Measurements from ENCODE around the gene MEMO1.
"Not testable (repeated sequence)": the region's sequence is repeated elsewhere in the genome, so short reads cannot be mapped to it uniquely, and the experiment has no call there.

Gene MEMO1

DNA sequence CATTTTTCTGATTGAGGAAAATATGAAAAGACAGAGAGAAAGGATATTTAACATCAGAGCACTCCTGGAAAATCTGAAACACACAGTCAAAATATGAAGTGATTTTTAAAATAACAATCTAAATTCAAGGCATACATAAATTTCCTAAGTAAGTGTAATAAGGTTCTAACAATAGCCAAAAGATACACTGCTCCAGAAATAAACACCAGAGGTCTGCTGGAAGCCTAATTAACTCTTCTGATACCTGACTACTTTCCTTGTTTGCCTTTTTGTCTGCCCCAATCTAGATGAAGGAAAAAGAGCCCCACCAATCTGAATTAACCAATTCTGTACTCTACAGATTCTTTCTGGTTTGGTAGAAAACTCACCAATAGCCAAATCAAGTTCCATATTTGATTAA is 87.1 kb downstream of the MEMO1 start:
- no peak for DNase-seq (ENCODE audit: low read depth)

DNA sequence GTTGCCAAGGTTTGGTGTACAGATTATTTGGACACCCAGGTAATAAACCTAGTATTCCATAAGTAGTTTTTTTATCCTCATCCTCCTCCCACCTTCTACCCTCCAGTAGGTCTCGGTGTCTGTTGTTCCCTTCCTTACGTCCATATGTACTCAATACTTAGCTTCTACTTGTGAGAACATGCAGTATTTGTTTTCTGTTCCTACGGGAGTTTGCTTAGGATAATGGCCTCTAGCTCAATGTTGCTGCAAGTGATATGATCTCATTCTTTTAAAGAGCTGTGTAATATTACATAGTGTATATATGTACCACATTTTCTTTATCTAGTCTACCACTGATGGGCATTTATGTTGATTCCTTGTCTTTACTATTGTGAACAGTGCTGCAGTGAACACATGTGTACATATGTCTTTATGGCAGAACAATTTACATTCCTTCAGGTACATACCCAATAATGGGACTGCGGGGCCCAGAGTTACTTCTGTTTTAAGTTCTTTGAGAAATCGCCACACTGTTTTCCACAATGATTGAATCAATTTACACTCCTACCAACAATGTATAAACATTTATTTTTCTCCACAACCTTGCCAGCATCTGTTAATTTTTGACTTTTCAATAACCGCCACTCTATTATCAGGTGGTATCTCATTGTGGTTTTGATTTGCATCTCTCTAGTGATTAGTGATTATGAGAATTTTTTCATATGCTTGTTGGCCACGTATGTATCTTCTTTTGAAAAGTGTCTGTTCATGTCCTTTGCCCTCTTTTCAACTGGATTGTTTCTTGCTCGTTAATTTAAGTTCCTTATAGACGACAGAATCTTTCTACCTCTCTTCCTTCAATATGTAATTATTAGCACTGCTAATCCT is 88.0 kb downstream of the MEMO1 start:
- H3K4me3 ChIP-seq (ENCODE audit: low read depth, low read length), result no peak overlapping the region
- DNase-seq (ENCODE audit: low read depth), result peak; percentile 55
- TF ChIP-seq, protein P1, sequence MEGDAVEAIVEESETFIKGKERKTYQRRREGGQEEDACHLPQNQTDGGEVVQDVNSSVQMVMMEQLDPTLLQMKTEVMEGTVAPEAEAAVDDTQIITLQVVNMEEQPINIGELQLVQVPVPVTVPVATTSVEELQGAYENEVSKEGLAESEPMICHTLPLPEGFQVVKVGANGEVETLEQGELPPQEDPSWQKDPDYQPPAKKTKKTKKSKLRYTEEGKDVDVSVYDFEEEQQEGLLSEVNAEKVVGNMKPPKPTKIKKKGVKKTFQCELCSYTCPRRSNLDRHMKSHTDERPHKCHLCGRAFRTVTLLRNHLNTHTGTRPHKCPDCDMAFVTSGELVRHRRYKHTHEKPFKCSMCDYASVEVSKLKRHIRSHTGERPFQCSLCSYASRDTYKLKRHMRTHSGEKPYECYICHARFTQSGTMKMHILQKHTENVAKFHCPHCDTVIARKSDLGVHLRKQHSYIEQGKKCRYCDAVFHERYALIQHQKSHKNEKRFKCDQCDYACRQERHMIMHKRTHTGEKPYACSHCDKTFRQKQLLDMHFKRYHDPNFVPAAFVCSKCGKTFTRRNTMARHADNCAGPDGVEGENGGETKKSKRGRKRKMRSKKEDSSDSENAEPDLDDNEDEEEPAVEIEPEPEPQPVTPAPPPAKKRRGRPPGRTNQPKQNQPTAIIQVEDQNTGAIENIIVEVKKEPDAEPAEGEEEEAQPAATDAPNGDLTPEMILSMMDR (IDR thresholded peaks at IDR 0.05; ENCODE audit: control insufficient read depth, extremely low read depth, insufficient read depth), result no peak

More for the DNA sequence above, 87.1 kb downstream of the MEMO1 start:
- H3K4me3 ChIP-seq (ENCODE audit: low read depth, low read length), result no peak overlapping the region
- TF ChIP-seq, protein P1 (IDR thresholded peaks at IDR 0.05; ENCODE audit: control insufficient read depth, extremely low read depth, insufficient read depth), result no peak

- TF ChIP-seq, protein P1 (IDR thresholded peaks at IDR 0.05; ENCODE audit: control insufficient read depth, extremely low read depth, insufficient read depth), result no peak
- H3K4me3 ChIP-seq (ENCODE audit: low read depth, low read length), result no peak overlapping the region
- DNase-seq (ENCODE audit: low read depth), result no peak
These were observed 89.8 kb downstream of the MEMO1 start for GRCh38 chr2:31920962-31921361.

GRCh38 chr2:31919499-31919898 is 91.3 kb downstream of the MEMO1 start:
- H3K4me3 ChIP-seq (ENCODE audit: low read depth, low read length), result no peak overlapping the region
- TF ChIP-seq, protein P1 (IDR thresholded peaks at IDR 0.05; ENCODE audit: control insufficient read depth, extremely low read depth, insufficient read depth), result no peak
- DNase-seq (ENCODE audit: low read depth), result no peak

DNA sequence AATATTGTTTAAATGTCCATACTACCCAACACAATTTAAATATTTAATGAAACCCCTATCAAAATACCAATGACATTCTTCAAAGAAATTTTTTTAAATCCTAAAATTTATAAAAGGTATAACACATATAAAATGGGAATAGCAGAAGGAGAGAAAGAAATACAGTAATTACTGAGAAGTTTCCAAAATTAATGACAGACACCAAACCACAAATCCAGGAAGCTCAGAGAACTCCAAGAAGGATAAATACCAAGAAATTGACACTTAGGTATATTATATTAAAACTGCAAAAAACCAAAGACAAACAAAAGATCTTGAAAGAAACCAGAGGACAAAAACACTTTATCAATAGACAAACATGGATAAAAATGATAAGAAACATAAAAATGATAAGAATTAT is 101.1 kb downstream of the MEMO1 start:
- TF ChIP-seq, protein P1 (IDR thresholded peaks at IDR 0.05; ENCODE audit: control insufficient read depth, extremely low read depth, insufficient read depth), result no peak
- DNase-seq (ENCODE audit: low read depth), result no peak
- no peak overlapping the region for H3K4me3 ChIP-seq (ENCODE audit: low read depth, low read length)

GRCh38 chr2:31907491-31907890 is 103.3 kb downstream of the MEMO1 start:
- not testable (repeated sequence) for DNase-seq (ENCODE audit: low read depth); H3K4me3 ChIP-seq (ENCODE audit: low read depth, low read length)

DNA sequence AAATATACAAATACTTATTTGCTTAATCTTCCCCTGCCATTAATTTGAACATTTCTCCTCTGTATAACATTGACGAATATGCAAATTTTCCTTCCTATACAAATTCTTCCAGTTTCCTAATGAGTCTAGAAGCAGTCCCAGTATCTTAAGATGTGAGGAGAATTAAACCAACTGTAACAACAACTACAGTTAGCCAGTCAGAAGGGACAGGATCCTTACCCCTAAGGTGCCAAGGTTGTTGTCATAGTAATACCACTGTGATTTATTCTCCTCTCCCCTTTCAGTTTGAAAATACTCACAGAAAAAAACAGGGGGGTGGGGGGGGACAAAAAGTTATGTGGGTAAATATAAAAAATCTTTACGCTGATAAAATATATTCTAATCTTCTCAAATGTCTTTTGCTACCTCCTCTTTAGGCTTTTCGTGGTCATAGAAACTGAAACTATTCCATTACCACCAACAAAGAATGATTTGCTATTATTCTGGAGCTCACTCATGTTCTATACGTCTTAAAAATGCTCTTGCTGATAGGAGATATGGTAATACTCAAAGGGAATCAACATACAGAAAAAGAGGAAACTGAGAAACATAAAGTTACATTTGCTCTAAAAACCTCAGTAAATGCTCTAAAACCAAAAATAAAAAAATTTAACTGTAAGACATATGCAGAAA is 107.6 kb downstream of the MEMO1 start:
- TF ChIP-seq, protein P1 (IDR thresholded peaks at IDR 0.05; ENCODE audit: control insufficient read depth, extremely low read depth, insufficient read depth), result no peak
- no peak for DNase-seq (ENCODE audit: low read depth)
- no peak overlapping the region for H3K4me3 ChIP-seq (ENCODE audit: low read depth, low read length)

Measured in LNCaP clone FGC (cell line).